ENCODE results near the gene EPHA6. TPM values are rescaled to one million over a fixed set of nuclear protein-coding genes. Genes with fewer than 3 reads are reported as not detected.

EPHA6 gene
- total and polyA plus RNA-seq, 2 donors (not counting 3 experiments of a cell fraction or from before 2014, with no cell fraction given) = not detected

GRCh38 chr3:97001611-97002010 is 187.2 kb downstream of the EPHA6 start:
- dilution Hi-C loops (cut with MboI; ENCODE audit: extremely low pct_ligation_motif_present, low sequenced_read_pairs) (no loop called here), intact Hi-C loops (cut with micrococcal nuclease) (no loop called here)
- Histone ChIP-seq H3K79me2 (ENCODE audit: control insufficient read depth, insufficient read depth, low read length) (no peaks in the 10 kb centered on the region), H3K36me3 (ENCODE audit: control insufficient read depth in 2 of 2, extremely low read depth in 1 of 2, insufficient read depth in 2 of 2, low read length in 2 of 2) (no peaks in the 10 kb centered on the region), H4K20me1 (replicated peaks; ENCODE audit: control insufficient read depth, extremely low read depth, insufficient read depth, low read length) (no peaks in the 10 kb centered on the region), H3K4me1 (ENCODE audit: control insufficient read depth, extremely low read depth, insufficient read depth, low read length) (no peaks in the 10 kb centered on the region), H3K9me3 (replicated peaks; ENCODE audit: control insufficient read depth, insufficient read depth, low read length) (no peaks in the 10 kb centered on the region), H3K9me1 (replicated peaks; ENCODE audit: control insufficient read depth, extremely low read depth, insufficient read depth, low read length) (no peaks in the 10 kb centered on the region), H3K4me3 (replicated peaks in 1 of 3; ENCODE audit: insufficient read depth in 1 of 3, low read depth in 1 of 3, low read length in 3 of 3) (no peak overlapping the region), H2AFZ (ENCODE audit: low read depth, low read length) (no peak overlapping the region), H3K27me3 (ENCODE audit: control insufficient read depth in 2 of 2, insufficient read depth in 2 of 2, low read length in 2 of 2) (no peaks in the 10 kb centered on the region), H3K27ac (ENCODE audit: insufficient read depth, low read depth, low read length) (no peak overlapping the region), H3K4me2 (ENCODE audit: insufficient read depth, low read length) (no peak overlapping the region), H3K9ac (replicated peaks; ENCODE audit: extremely low read depth, insufficient read depth, low read length) (no peak overlapping the region)
- ChIA-PET CTCF (no interaction called here), POLR2A (no interaction called here)
- FAIRE-seq (no peak), DNase-seq (ENCODE audit: low read depth, low spot score) (no peak)
- TF ChIP-seq EZH2 (IDR thresholded peaks at IDR 0.05; ENCODE audit: borderline replicate concordance, low read depth, low read length, severe bottlenecking) = no peak
- TF ChIP-seq MAX (IDR thresholded peaks at IDR 0.05; ENCODE audit: insufficient read depth, insufficient read length) = no peak
- TF ChIP-seq CTCF (IDR thresholded peaks at IDR 0.05; ENCODE audit: extremely low read depth in 1 of 2, insufficient read depth in 1 of 2, low read depth in 1 of 2, low read length in 2 of 2) = no peak
- TF ChIP-seq POLR2AphosphoS5 (IDR thresholded peaks at IDR 0.05; ENCODE audit: insufficient read depth, low read depth, low read length) = no peak
- TF ChIP-seq GATA2 (IDR thresholded peaks at IDR 0.05; ENCODE audit: insufficient read depth, insufficient read length, low read depth, low read length) = no peak
- TF ChIP-seq JUN (IDR thresholded peaks at IDR 0.05; ENCODE audit: borderline replicate concordance, insufficient read depth, insufficient read length, low read depth) = no peak
- TF ChIP-seq FOS (IDR thresholded peaks at IDR 0.05; ENCODE audit: borderline replicate concordance, insufficient read depth, low read length) = no peak
- no peak for TF ChIP-seq MYC (IDR thresholded peaks at IDR 0.05; ENCODE audit: low read depth, low read length)
- no peak for TF ChIP-seq POLR2A (IDR thresholded peaks at IDR 0.05; ENCODE audit: low read depth, low read length)
- no TSS peak for BruUV-seq (replicated peaks)

Data from endothelial cell of umbilical vein (primary cell).